Activated naive CD4-positive, alpha-beta T cell (primary cell): ENCODE results near the gene DUSP12.

Experiments
- DNase-seq, 4 experiments: peaks; one replicate each; lab custom pipeline; 2025; lab: John Stamatoyannopoulos, UW

Gene DUSP12

GRCh38 chr1:161770250-161770649 lies 20.7 kb downstream of the DUSP12 start:
- no peak for DNase-seq

- DNase-seq, result no peak
These were observed 21.6 kb downstream of the DUSP12 start for GRCh38 chr1:161771161-161771560.

GRCh38 chr1:161771973-161772372 lies 22.4 kb downstream of the DUSP12 start:
- no peak for DNase-seq

GRCh38 chr1:161772397-161772796 lies 22.8 kb downstream of the DUSP12 start:
- DNase-seq, result no peak

- no peak for DNase-seq
These were observed 24.2 kb downstream of the DUSP12 start for GRCh38 chr1:161773791-161774190.

GRCh38 chr1:161777261-161777660 lies 27.7 kb downstream of the DUSP12 start:
- DNase-seq, result no peak

GRCh38 chr1:161778522-161778921 lies 28.9 kb downstream of the DUSP12 start:
- no peak for DNase-seq

GRCh38 chr1:161779393-161779792 lies 29.8 kb downstream of the DUSP12 start:
- no peak for DNase-seq

GRCh38 chr1:161781995-161782394 lies 32.4 kb downstream of the DUSP12 start:
- no peak for DNase-seq

GRCh38 chr1:161782886-161783285 lies 33.3 kb downstream of the DUSP12 start:
- no peak for DNase-seq

GRCh38 chr1:161784968-161785367 lies 35.4 kb downstream of the DUSP12 start:
- DNase-seq, result no peak

- DNase-seq, result no peak
These were observed 37.8 kb downstream of the DUSP12 start for GRCh38 chr1:161787355-161787754.

GRCh38 chr1:161790587-161791317 lies 41.2 kb downstream of the DUSP12 start:
- no peak for DNase-seq

GRCh38 chr1:161791904-161792655 lies 42.5 kb downstream of the DUSP12 start:
- no peak for DNase-seq

- DNase-seq, result no peak
These were observed 43.2 kb downstream of the DUSP12 start for GRCh38 chr1:161792740-161793139.

- DNase-seq, result no peak
These were observed 50.2 kb downstream of the DUSP12 start for GRCh38 chr1:161799792-161800191.

GRCh38 chr1:161801955-161802354 lies 52.4 kb downstream of the DUSP12 start:
- DNase-seq, result no peak

GRCh38 chr1:161803181-161803580 lies 53.6 kb downstream of the DUSP12 start:
- no peak for DNase-seq

GRCh38 chr1:161805399-161806197 lies 56.0 kb downstream of the DUSP12 start:
- DNase-seq, result no peak
